ENCODE measurements around the gene FTO.

Gene FTO

DNA sequence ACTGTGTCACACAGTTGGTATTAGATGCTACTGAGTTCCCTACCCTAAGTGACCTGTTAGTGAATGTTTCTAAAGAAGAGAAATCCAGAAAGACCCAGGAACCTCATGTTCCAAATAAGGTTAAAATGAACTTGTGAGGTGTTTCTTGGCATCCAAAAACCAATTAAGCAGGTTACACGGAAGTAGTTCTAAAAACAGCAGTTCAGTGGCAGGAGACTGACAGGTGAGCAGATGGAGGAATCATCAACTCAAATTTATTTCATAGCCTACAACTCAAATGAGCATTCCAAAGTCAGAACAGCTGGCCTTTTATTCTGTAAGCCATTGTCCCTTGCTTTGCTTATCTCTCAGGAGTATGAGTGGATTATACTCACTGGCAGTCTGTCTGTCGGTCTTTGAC, 394.3 kb downstream of the FTO start:
- no peak overlapping the region for H3K4me3 ChIP-seq
- TF ChIP-seq, protein P1, sequence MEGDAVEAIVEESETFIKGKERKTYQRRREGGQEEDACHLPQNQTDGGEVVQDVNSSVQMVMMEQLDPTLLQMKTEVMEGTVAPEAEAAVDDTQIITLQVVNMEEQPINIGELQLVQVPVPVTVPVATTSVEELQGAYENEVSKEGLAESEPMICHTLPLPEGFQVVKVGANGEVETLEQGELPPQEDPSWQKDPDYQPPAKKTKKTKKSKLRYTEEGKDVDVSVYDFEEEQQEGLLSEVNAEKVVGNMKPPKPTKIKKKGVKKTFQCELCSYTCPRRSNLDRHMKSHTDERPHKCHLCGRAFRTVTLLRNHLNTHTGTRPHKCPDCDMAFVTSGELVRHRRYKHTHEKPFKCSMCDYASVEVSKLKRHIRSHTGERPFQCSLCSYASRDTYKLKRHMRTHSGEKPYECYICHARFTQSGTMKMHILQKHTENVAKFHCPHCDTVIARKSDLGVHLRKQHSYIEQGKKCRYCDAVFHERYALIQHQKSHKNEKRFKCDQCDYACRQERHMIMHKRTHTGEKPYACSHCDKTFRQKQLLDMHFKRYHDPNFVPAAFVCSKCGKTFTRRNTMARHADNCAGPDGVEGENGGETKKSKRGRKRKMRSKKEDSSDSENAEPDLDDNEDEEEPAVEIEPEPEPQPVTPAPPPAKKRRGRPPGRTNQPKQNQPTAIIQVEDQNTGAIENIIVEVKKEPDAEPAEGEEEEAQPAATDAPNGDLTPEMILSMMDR (IDR thresholded peaks at IDR 0.05), result no peak
- no peak overlapping the region for H3K27ac ChIP-seq
- no peak for DNase-seq (ENCODE audit: low spot score)

DNA sequence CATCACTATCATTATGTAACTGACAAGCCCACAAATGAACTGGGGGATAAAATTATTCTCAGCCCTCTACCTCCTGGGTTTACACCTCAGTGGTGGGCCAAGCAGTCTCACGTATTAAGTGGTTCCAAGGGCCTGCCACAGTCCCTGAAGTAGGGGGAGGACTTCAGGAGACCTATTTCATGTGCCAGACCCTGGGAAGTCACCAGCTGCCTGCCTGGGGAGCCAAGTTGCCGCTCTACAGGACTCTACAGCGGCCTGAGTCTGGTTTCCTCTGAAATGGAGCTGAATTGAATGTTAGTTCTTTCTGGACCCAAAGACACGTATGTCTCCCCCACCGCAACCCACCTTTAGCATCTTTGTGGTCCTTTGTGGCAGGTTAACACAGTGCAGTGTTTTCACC, 395.7 kb downstream of the FTO start:
- Histone ChIP-seq H3K4me3 (no peak overlapping the region), H3K27ac (no peak overlapping the region)
- no peak for DNase-seq (ENCODE audit: low spot score)
- TF ChIP-seq, protein P1 (IDR thresholded peaks at IDR 0.05), result no peak

DNA sequence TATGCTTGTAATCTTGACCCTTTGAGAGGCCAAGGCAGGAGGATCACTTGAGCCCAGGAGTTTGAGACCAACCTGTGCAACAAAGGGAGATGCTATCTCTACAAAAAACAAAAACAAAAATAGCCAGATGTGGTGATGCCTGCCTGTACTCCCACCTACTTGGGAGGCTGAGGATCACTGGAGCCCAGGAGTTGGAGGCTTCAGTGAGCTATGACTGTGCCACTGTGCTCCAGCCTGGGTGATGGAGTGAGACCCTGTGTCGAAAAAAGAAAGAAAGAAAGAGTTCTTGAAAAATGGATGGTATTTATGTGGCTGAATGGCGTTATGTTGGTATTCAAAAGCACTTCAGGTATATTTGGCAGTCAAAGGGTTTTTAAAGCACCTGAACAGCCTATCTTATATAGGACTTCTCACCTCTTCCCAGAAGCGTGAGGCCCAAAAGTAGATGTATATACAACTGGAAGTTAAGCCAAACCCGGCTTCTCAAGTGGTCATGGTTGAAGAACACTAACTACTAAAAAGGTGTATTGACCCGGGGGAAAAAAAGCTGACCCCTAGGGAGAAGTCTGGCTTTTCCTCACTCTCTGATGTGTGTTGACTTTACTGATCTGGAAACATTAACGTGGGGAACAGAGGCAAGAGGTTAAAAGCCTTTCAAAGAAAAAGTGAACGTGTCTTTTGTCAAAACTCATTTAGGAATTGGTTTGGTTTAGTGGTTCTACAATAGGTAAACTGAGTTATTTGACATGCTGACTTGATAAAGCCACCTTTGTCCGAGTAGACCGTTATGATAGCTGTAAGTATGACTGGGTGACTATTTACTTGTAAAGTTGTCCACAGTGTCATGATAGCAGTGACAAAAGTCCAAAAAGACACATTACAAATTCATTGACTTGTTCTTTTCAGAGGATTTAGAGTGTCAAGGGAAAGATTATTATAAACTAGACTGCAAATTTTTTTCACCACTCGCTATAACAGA, 399.2 kb downstream of the FTO start:
- no peak for DNase-seq (ENCODE audit: low spot score)
- TF ChIP-seq, protein P1 (IDR thresholded peaks at IDR 0.05), result no peak
- Histone ChIP-seq H3K27ac (no peak overlapping the region), H3K4me3 (no peak overlapping the region)

DNA sequence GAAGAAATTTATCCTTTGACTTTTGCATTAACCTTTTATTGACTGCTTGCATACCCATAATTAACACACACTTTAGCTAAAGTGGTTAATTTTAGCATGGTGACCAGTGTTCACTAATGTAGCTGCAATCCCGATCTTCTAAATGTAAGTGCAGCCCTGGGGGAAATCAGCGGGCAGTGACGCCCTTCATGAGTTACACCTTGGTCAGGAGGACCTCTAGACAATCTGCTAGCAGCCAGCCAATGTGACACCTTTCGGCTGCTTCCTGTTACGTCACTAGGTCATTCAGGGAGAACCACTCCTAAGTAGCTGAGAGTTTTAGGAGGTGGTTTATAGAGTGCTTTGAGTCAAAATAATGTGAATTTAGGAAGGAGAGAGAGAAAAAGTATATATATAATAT, 402.1 kb downstream of the FTO start:
- Histone ChIP-seq H3K27ac (no peak overlapping the region), H3K4me3 (no peak overlapping the region)
- DNase-seq (ENCODE audit: low spot score), result no peak
- TF ChIP-seq, protein P1 (IDR thresholded peaks at IDR 0.05), result no peak

DNA sequence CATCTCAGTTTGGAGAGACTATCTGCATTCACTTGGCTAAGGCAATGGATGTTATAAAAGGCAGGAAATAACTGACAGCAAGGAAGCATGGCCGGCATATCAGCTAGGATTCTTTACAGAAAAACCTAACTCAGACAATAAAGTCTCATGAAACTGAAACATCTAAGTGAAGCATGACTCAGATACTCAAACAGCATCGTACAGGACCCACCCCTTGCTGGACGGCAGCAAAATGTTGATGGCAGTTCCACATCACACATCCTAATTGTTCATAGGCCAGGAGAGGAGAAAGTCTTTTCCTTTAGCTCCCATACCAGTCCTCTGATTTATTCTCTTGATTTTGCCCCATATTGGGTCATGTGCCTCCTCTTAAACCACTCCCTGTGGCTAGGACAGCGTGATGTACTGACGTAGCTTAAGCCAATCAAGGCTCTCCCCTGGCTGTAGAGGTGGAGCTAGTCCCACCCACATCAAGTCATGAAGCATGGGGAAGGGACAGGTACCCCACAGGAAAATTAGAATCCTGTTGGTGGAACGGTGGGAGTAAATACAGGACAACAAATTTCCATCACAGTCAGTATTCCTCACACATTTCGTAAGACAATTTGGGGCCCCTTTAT, 403.7 kb downstream of the FTO start:
- Histone ChIP-seq H3K4me3 (no peak overlapping the region), H3K27ac (no peak overlapping the region)
- TF ChIP-seq, protein P1 (IDR thresholded peaks at IDR 0.05), result no peak
- no peak for DNase-seq (ENCODE audit: low spot score)

DNA sequence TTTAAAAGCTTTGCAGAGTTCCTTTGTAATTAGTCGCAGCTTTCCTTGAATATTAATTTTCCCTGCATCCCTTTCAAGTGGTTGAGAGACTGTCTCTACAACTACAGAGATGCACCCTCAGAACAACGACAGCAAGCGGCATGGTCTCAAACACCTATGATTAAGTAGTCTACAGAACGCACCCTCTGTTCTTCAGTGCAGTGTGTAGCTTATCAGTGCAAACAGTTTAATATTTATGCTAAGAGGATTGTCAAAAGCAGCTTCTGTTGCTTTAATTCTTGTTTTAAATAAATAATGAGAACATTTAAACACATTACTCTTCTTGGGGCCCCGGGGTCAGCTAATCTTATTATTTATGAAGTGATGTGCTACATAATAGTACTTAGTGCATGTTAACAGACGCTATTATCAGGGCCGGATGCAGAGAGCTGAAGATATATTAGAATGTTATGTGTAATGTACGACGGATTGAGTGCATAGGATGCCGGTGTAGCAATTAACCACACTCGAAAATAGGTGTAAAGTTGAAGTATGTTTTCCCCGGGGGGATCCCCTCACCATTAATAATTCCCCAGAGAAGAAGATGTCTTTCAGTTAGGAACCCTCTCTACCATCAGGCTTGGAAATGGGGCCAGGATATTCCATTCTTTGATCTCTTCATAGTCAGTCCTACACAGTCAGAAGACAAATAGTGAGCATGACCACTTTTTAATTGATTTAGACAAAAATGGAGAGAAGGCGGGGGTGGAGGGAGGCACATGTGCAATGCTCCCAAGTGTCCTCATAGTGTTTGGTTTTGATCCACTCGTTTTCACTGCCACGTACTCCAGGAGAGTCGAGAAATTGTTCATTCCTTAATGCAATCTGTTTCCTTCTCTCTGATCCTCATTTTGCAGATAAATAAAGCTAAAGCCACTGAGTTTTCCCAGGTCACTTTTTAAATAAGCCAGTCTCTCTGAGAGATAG, 406.3 kb downstream of the FTO start:
- TF ChIP-seq, protein P1 (IDR thresholded peaks at IDR 0.05), result no peak
- Histone ChIP-seq H3K27ac (no peak overlapping the region), H3K4me3 (no peak overlapping the region)
- no peak for DNase-seq (ENCODE audit: low spot score)
